Sigmoid colon (tissue), 7 donors: Measurements from ENCODE around the gene POLRMT. TPM values are rescaled to one million over a fixed set of nuclear protein-coding genes. Genes with fewer than 3 reads are reported as not detected.

Source experiments
- DNase-seq: peaks from one replicate; pipeline ENCODE4 v3.0.0-alpha.2; 2019
- H3K27ac ChIP-seq, 4 donors: fragments of 200-600 bp; sonication (generic); one replicate each; pipeline ENCODE4 v1.5.1; 2016 to 2019; ENCODE audit warnings: mild to moderate bottlenecking in 1 of 4
- H3K27me3 ChIP-seq, 3 donors: fragments of 200-600 bp; sonication (generic); one replicate each; pipeline ENCODE4 v1.5.1; 2019; ENCODE audit warnings: mild to moderate bottlenecking in 1 of 3
- H3K36me3 ChIP-seq, 4 donors: fragments of 200-600 bp; sonication (generic); one replicate each; pipeline ENCODE4 v1.5.1; 2016 to 2019
- H3K4me1 ChIP-seq, 4 donors: fragments of 200-600 bp; sonication (generic); one replicate each; pipeline ENCODE4 v1.5.1; 2017 to 2019
- H3K4me3 ChIP-seq, 4 donors: fragments of 200-600 bp; sonication (generic); one replicate each; pipeline ENCODE4 v1.5.1; 2017 to 2019; ENCODE audit warnings: mild to moderate bottlenecking in 2 of 4, moderate library complexity in 1 of 4
- H3K9me3 ChIP-seq, 4 donors: fragments of 200-600 bp in 3 of 4; sonication (generic) in 3 of 4; one replicate each; pipeline versions ENCODE4 v1.5.1 to v1.6.1; 2013 to 2019
- CTCF ChIP-seq, 4 experiments: fragments of 450-650 bp in 3 of 4; fragments of 200-600 bp in 1 of 4; IDR thresholded peaks; one replicate each; pipeline ENCODE4 v1.5.1; 2016 to 2019; ENCODE audit warnings: antibody characterized with exemption in 4 of 4, mild to moderate bottlenecking in 3 of 4, moderate library complexity in 2 of 4
- EP300 ChIP-seq, 4 donors: sonication (generic); formaldehyde crosslinking; IDR thresholded peaks; one replicate each; pipeline ENCODE4 v1.6.1; 2017; ENCODE audit warnings: antibody characterized with exemption in 4 of 4
- POLR2A ChIP-seq, 2 donors: fragments of 450-650 bp; IDR thresholded peaks; one replicate each; pipeline ENCODE4 v1.6.1; 2016; ENCODE audit warnings: antibody characterized with exemption in 2 of 2, mild to moderate bottlenecking in 2 of 2, moderate library complexity in 2 of 2
- POLR2AphosphoS5 ChIP-seq, 4 donors: sonication (generic); formaldehyde crosslinking; IDR thresholded peaks; one replicate each; pipeline ENCODE4 v1.6.1; 2017; ENCODE audit warnings: antibody characterized with exemption in 4 of 4
- WGBS, 2 donors: extraction: QIAGEN DNeasy Blood & Tissue Kit; methylation state at CpG; one replicate each; pipeline ENCODE4 v1.1.7; 2013; 5-methylcytosine and 5-hydroxymethylcytosine counted together
- intact Hi-C: fragments of 100-400 bp; cut with DNase I; formaldehyde crosslinking; loops from one replicate; pipeline ENCODE4 v1.15.1; 2023
- polyA plus RNA-seq, 3 donors: library from polyadenylated mRNA; stranded (reverse); fragments of 200-250 nt; gene quantifications; one replicate each; pipeline ENCODE4 v1.2.3, GENCODE V29; 2013
- total RNA-seq, 4 donors: library from RNA; depleted of rRNA; stranded (reverse); fragments of >200 nt; gene quantifications; one replicate each; pipeline ENCODE4 v1.1.0, GENCODE V29; 2016
- donor health status: healthy with polysubstance abuse.
- donor health status: Bipolar disorder and iron deficiency.
- donor health status: healthy.

POLRMT gene
- total and polyA plus RNA-seq, 7 donors = 16.8 to 63.0 (median 24.0) TPM

- H3K36me3 ChIP-seq = peaks cover 15 to 54% (median 35%) of the 10 kb centered on the region in 4 donors
Observed at GRCh38 chr19:645912-646778, 12.8 kb upstream of the POLRMT start.

GRCh38 chr19:644789-645188 is 11.5 kb upstream of the POLRMT start:
- WGBS, 2 donors = 82 to 87% methylated on average over 14 of the region's 14 CpGs
- TF ChIP-seq POLR2A (IDR thresholded peaks at IDR 0.05) (no peak), CTCF (IDR thresholded peaks at IDR 0.05) (no peak)

More at GRCh38 chr19:645912-646778, 12.8 kb upstream of the POLRMT start:
- no peaks in the 10 kb centered on the region for H3K9me3 ChIP-seq
- no peaks in the 10 kb centered on the region for H3K27me3 ChIP-seq
- intact Hi-C loops = no loop called here
- WGBS, 2 donors = 93 to 95% methylated on average over 62 of the region's 62 CpGs
- no peak for TF ChIP-seq EP300 (IDR thresholded peaks at IDR 0.05)
- TF ChIP-seq CTCF (IDR thresholded peaks at IDR 0.05) = no peak
- no peak for TF ChIP-seq POLR2AphosphoS5 (IDR thresholded peaks at IDR 0.05)
- no peak for TF ChIP-seq POLR2A (IDR thresholded peaks at IDR 0.05)
- DNase-seq = no peak
- no peak overlapping the region for H3K4me3 ChIP-seq
- H3K4me1 ChIP-seq = no peaks in the 10 kb centered on the region
- no peak overlapping the region for H3K27ac ChIP-seq

GRCh38 chr19:644363-644762 is 11.0 kb upstream of the POLRMT start:
- no peak for TF ChIP-seq POLR2A (IDR thresholded peaks at IDR 0.05)
- no peak for TF ChIP-seq CTCF (IDR thresholded peaks at IDR 0.05)
- TF ChIP-seq EP300 (IDR thresholded peaks at IDR 0.05) = no peak
- no peak for TF ChIP-seq POLR2AphosphoS5 (IDR thresholded peaks at IDR 0.05)
- Histone ChIP-seq H3K4me3 (no peak overlapping the region), H3K27me3 (no peaks in the 10 kb centered on the region), H3K27ac (no peak overlapping the region), H3K36me3 (peaks cover 12 to 38% (median 29%) of the 10 kb centered on the region in 4 donors), H3K9me3 (no peaks in the 10 kb centered on the region), H3K4me1 (peaks cover 0 to 7% (median 5%) of the 10 kb centered on the region in 4 donors)
- WGBS, 2 donors = 66 to 79% methylated on average over 28 of the region's 28 CpGs
- no peak for DNase-seq
- intact Hi-C loops = no loop called here

More at GRCh38 chr19:644789-645188, 11.5 kb upstream of the POLRMT start:
- H3K4me1 ChIP-seq = peaks cover 0 to 6% (median 4%) of the 10 kb centered on the region in 4 donors
- H3K4me3 ChIP-seq = no peak overlapping the region
- no peaks in the 10 kb centered on the region for H3K27me3 ChIP-seq
- H3K27ac ChIP-seq = no peak overlapping the region
- intact Hi-C loops = no loop called here
- H3K9me3 ChIP-seq = no peaks in the 10 kb centered on the region
- peaks cover 12 to 42% (median 30%) of the 10 kb centered on the region in 4 donors for H3K36me3 ChIP-seq
- no peak for DNase-seq

GRCh38 chr19:643736-644135 is 10.4 kb upstream of the POLRMT start:
- DNase-seq = no peak
- H3K27ac ChIP-seq = no peak overlapping the region
- 89% methylated on average over 24 of the region's 24 CpGs for WGBS, 2 donors
- no peaks in the 10 kb centered on the region for H3K9me3 ChIP-seq
- H3K4me3 ChIP-seq = no peak overlapping the region
- TF ChIP-seq CTCF (IDR thresholded peaks at IDR 0.05) = no peak
- no peak for TF ChIP-seq POLR2A (IDR thresholded peaks at IDR 0.05)
- no peak for TF ChIP-seq POLR2AphosphoS5 (IDR thresholded peaks at IDR 0.05)
- no peak for TF ChIP-seq EP300 (IDR thresholded peaks at IDR 0.05)
- H3K27me3 ChIP-seq = no peaks in the 10 kb centered on the region
- intact Hi-C loops = no loop called here
- H3K4me1 ChIP-seq = peaks cover 0 to 13% (median 12%) of the 10 kb centered on the region in 4 donors
- H3K36me3 ChIP-seq = peaks cover 12 to 32% (median 24%) of the 10 kb centered on the region in 4 donors
